GM19463 (cell line): Measurements from ENCODE around the gene SCARB1.

Source experiments
- ATAC-seq: cut with Tn5 transposase; IDR thresholded peaks from one replicate; pipeline ENCODE4 v1.9.1; 2021; ENCODE audit warnings: mild to moderate bottlenecking, moderate library complexity; ENCODE audit not compliant: unreplicated experiment

The SCARB1 gene

DNA sequence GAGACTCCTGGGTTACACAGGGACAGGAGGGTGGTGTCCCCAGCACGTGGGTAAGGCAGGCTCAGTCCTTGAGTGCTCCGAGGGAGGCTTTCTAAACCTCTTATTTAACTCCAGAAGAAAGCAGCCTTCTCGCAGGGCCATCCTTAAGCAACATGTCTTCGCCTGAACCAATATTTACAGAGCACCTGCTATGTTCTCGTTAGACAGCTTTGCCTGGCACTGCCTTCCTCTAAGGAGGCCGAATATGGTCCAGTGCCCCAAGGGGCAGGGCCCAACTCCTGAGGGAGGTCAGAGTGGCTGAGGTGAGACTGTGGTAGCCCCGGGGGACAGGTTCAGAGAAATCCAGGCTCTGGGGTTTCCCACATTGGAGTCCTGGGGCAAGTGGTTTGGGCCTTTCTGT is 2.1 kb upstream of the SCARB1 start:
- ATAC-seq = no peak

DNA sequence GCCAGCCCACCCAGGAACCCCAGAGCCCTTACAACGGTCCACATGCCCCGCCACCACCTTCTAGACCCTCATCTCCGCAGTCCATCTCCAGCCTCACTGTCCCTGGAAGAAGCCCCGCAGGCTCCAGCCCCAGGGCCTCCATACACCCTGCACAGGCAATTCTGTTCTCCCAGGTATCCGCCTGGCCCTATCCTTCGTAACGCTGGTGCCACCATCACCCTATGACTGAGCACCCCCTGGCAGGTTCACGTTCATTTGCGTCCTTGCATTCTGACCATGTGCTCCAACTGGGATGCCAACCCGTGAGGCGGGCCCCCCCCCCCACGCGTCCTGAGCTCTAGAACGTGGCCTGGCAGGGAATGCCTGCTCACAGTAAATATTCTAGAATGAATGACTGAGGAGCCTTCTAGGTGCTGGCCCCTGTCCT is 675 bp upstream of the SCARB1 start:
- no peak for ATAC-seq

DNA sequence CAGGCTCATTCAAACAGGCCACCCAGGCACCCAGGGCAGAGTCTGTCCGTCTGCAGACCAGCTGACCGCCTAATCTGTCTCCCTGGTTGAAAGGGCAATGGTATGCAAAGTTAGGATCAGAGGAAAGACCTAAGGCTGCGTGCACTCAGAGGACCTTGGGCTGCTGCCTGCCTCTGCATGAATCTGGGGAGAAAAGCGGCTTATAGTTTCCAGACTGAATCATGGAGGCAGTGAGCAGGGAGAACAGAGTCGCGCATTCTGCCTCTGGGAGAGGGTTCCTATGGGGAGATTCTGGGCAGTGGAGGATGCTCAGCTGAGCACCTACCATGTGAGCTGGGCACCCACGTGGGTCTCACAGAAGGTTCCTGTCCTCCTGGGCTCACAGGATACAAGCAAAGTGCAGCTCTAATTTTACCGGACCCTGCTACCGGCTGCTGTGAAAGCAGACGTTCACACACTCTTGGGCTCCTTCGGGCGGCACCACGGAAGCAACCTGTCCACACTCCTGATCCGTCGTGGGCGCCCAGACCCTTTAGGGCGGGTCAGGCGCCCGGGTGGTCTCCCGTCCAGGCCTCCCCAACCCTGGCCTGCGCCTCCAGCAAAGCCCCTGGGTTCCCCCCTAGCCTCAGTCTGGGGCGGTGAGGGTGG is 772 bp downstream of the SCARB1 start:
- peak; percentile 21 for ATAC-seq

GRCh38 chr12:124861898-124862676 is 1.6 kb downstream of the SCARB1 start:
- ATAC-seq = peak; percentile 13

DNA sequence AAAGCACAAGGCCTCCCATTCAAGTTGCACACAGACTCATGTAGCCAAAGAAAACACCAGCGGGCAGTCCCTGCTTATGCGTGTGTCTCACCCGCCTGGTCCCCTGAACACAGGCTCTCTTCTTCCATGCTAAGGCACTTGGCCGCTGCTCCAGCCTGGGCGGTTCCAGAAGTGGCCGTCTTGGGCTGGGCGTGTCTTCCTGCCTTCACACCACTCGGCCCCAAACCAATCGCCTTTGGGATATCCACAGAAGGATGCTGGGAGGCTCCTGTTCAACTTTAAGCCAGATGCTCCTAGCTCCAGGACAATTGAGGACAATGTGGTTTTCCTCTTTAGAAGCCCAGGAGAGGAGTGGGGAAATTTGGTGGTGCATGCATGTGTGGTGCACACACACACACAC is 2.2 kb downstream of the SCARB1 start:
- no peak for ATAC-seq

GRCh38 chr12:124857921-124858461 is 5.7 kb downstream of the SCARB1 start:
- ATAC-seq = no peak

GRCh38 chr12:124856842-124857178 is 6.9 kb downstream of the SCARB1 start:
- no peak for ATAC-seq

DNA sequence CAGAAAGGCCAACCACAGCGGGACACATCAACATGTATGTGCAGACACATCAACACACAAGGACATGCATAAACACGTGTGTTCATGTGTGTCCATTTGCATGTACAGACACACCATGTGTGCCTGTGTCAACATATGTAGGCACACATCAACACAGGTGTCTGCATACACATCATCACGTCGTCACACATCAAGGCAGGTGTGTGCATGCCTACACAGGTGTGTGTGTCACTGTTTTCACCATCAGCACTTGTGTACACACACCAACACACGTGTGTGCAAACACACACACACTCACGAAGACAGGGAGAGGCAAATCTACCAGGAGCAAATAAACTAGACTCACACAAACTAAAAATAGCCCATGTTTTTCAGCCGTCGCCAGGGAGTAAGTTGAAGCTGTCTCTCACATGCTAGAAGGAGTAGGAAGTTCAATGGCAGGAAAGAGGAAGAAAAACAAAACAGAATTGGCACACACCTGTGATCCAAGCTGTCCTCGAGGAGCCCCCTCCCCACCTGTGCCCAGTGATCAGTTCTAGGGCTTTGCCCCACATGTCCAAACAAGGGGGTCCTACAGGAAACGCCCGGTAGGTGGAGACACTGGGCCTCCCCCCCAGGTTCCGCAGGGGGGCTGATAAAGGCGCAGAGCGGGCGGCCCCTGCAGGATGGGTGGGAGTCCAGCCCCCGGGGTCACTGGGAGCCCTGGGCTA is 7.4 kb downstream of the SCARB1 start:
- ATAC-seq = no peak

DNA sequence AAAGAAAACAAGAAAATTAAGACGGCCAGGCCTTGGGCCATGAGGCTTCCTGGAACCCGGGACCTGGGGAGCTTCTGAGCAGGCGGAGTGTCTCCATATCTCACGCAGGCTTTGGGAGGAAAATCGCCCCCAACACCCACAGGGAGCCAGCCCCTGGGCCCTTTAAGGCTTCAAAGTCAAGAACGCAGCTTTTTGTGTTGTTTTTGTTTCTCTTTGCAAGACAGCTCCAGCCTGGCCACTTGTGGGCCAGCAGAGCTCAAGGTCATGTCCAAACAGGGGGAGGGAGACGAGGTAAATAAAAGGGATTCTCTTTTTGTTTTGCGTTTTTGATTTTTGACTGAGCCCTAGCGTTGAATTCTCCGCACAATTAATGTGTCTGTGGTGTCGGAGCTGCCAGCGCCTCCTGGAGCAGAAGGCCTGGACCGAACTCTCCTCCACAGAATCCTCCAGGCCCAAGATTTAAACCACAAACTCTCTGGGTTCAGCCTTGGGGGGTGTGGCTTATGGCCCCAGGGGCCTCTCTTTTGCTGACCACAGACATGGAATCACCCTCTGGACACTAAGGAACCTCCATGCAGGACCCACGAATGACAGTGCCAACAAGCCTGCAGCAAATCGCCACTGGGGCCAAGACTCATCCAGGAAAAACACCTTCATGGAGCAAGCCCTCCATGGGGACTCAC is 8.2 kb downstream of the SCARB1 start:
- ATAC-seq = no peak

GRCh38 chr12:124854637-124855184 is 9.0 kb downstream of the SCARB1 start:
- no peak for ATAC-seq

DNA sequence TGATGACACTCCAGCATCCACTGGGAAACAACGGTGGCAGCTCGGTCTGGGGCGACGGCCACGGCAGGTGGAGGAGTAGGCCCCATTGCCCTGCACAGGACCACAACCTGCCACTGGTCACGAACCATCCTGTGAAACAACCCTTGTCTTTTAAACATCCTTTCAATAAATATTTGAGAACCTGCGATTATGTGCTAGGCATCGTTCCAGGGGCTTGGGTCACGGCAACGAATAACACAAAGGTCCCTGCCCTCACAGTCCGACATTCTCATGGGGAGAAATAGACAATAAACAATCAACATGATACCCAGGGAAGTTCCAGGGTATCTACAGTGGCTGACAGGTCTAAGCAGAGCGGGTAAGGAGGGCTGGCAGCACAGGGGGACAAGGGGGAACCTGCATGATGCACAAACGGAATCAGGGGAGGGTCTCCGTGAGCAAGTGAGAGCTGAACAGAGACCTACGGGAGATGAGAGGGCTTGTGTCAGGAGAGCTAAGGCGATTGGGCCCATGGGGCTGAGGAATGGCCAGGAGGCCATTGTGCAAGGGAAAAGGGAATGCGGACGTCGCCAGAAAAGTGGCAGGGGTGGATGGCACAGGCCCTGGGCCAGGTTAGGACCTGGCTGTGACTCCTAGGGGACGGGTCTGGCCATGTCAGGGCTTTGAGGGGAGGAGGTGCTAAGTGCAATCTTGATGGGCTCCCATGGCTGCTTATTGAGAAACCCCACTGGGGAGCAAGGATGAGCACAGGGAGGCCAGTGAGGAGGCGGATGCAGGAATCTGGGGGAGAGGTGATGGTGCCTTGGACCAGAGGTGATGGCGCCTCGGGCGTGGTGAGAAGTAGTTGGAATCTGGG is 9.7 kb downstream of the SCARB1 start:
- no peak for ATAC-seq

- ATAC-seq = no peak
Observed at GRCh38 chr12:124852911-124853427, 10.7 kb downstream of the SCARB1 start.

DNA sequence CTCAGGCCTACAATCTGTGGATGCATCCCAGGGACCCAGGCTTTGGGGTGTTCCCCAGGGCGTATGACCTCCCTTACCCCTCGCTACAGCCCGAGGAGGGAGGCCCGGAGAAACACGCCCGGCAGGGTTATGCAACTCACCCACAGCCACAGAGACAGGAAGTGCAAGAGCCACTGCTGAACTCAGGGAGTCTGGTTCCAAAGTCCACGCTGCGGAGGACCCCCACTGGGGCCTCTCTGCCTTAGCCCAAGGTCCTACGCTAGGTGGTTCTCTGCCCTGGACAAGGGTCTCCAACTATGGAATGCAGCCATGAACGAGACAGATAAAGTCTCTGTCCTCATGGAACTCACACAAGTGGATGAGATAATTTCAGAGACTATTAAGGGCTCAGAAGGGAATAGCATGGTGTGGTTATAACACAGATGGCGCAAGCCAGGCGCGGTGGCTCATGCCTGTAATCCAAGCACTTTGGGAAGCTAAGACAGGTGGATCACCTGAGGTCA is 11.3 kb downstream of the SCARB1 start:
- no peak for ATAC-seq

GRCh38 chr12:124851342-124851741 is 12.3 kb downstream of the SCARB1 start:
- ATAC-seq = no peak

DNA sequence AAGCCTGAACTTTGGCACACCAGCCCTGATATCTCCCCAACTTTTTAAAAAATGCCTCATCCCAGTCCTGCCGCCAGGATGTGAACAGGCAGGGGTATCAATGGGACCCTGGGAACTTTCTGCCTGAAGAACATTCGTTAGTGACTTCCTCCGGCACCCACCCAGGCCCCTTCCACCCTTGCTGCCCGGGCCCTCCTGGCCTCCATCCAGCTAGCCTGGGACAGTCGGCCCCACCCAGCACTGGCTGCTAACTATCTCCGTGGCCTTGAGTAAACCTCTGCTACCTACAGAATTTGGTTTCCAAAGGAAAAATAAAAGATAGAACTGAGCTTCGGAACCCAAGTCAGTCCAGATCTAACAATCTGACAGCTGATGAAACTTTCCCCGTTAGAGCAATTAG is 14.3 kb downstream of the SCARB1 start:
- no peak for ATAC-seq

- ATAC-seq = no peak
Observed at GRCh38 chr12:124848621-124849380, 14.9 kb downstream of the SCARB1 start.

DNA sequence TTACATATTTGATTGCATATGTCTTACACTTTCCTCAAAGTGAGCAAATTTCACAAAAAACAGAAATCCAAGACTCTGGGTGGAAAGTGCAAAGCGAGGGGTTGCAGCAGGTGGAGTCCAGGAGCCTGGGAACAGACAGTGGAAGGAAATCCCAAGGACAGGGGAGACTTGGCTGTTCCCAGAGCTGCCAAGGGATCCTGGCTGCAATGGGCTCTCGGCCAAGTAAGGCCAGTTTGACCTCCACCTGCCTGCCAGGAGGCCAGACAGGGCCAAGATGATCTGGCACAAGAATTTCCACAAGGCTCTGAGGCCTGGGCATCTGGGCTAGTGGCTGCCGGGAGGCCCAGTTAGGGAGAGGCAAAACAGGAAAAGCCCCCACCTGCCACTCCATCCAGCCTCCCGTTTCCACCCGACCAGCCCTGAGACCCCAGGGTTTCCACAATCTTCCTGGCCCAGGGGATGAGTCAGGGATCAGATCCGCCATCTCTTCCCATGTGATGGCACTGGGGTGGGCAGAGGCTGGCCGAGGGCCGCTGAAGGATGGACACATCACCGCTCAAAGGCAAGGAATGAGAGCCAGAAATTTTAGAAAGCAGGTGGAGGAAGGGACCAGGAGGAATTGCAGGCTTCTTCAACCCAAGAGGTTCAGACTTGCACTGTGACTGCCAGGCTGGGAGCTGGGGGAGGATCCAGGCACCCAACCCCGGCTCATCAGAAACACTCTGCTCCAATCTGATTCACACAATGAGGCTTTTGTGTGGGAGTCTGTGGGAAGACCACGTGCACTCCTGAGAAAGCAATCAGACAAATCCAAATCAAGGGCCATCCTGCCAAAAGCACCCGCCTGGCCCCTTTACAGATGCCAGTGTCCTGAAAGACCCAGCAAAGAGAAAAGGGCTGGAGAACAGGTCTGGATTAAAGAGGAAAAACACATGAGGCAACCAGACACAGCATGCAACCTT is 16.3 kb downstream of the SCARB1 start:
- no peak for ATAC-seq
